Measurements from ENCODE around the gene MACROD2.

MACROD2 gene

DNA sequence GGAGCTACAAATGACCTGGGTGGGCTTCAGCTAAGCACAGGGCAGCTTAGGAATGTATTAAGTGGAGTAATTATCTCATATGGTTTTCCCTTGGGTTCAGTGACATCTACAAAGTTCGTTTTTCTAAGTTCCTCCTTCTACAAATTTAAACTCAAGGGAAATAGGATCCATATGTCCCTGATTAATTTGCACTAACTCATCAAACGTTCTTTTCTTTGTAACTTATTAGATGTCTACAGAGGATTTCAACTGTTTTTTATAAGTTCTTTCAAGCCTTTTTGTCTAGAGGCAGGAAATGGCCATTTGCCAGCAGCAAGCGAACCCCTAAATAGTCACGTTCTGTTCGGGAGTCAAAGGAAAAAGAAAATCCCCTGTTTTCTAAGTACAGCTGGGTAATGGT lies 1517.6 kb downstream of the MACROD2 start (continued):
- TF ChIP-seq, protein P1, sequence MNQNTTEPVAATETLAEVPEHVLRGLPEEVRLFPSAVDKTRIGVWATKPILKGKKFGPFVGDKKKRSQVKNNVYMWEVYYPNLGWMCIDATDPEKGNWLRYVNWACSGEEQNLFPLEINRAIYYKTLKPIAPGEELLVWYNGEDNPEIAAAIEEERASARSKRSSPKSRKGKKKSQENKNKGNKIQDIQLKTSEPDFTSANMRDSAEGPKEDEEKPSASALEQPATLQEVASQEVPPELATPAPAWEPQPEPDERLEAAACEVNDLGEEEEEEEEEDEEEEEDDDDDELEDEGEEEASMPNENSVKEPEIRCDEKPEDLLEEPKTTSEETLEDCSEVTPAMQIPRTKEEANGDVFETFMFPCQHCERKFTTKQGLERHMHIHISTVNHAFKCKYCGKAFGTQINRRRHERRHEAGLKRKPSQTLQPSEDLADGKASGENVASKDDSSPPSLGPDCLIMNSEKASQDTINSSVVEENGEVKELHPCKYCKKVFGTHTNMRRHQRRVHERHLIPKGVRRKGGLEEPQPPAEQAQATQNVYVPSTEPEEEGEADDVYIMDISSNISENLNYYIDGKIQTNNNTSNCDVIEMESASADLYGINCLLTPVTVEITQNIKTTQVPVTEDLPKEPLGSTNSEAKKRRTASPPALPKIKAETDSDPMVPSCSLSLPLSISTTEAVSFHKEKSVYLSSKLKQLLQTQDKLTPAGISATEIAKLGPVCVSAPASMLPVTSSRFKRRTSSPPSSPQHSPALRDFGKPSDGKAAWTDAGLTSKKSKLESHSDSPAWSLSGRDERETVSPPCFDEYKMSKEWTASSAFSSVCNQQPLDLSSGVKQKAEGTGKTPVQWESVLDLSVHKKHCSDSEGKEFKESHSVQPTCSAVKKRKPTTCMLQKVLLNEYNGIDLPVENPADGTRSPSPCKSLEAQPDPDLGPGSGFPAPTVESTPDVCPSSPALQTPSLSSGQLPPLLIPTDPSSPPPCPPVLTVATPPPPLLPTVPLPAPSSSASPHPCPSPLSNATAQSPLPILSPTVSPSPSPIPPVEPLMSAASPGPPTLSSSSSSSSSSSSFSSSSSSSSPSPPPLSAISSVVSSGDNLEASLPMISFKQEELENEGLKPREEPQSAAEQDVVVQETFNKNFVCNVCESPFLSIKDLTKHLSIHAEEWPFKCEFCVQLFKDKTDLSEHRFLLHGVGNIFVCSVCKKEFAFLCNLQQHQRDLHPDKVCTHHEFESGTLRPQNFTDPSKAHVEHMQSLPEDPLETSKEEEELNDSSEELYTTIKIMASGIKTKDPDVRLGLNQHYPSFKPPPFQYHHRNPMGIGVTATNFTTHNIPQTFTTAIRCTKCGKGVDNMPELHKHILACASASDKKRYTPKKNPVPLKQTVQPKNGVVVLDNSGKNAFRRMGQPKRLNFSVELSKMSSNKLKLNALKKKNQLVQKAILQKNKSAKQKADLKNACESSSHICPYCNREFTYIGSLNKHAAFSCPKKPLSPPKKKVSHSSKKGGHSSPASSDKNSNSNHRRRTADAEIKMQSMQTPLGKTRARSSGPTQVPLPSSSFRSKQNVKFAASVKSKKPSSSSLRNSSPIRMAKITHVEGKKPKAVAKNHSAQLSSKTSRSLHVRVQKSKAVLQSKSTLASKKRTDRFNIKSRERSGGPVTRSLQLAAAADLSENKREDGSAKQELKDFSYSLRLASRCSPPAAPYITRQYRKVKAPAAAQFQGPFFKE (tag by site-specific recombination; IDR thresholded peaks at IDR 0.05; ENCODE audit: borderline replicate concordance) = no peak
- TF ChIP-seq ZNF701 (tag by site-specific recombination; IDR thresholded peaks at IDR 0.05) (no peak), YY2 (tag by site-specific recombination; IDR thresholded peaks at IDR 0.05) (no peak), ZFP69B (tag by site-specific recombination; IDR thresholded peaks at IDR 0.05) (no peak), ZNF433 (tag by site-specific recombination; IDR thresholded peaks at IDR 0.05; ENCODE audit: low read depth) (no peak), ZNF114 (tag by site-specific recombination; IDR thresholded peaks at IDR 0.05) (no peak), ZNF777 (tag by site-specific recombination; IDR thresholded peaks at IDR 0.05; ENCODE audit: borderline replicate concordance) (no peak), ZNF621 (tag by site-specific recombination; IDR thresholded peaks at IDR 0.05) (no peak)
- TF ChIP-seq, protein P2, sequence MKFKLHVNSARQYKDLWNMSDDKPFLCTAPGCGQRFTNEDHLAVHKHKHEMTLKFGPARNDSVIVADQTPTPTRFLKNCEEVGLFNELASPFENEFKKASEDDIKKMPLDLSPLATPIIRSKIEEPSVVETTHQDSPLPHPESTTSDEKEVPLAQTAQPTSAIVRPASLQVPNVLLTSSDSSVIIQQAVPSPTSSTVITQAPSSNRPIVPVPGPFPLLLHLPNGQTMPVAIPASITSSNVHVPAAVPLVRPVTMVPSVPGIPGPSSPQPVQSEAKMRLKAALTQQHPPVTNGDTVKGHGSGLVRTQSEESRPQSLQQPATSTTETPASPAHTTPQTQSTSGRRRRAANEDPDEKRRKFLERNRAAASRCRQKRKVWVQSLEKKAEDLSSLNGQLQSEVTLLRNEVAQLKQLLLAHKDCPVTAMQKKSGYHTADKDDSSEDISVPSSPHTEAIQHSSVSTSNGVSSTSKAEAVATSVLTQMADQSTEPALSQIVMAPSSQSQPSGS (tag by site-specific recombination; IDR thresholded peaks at IDR 0.05; ENCODE audit: low read depth) = no peak

DNA sequence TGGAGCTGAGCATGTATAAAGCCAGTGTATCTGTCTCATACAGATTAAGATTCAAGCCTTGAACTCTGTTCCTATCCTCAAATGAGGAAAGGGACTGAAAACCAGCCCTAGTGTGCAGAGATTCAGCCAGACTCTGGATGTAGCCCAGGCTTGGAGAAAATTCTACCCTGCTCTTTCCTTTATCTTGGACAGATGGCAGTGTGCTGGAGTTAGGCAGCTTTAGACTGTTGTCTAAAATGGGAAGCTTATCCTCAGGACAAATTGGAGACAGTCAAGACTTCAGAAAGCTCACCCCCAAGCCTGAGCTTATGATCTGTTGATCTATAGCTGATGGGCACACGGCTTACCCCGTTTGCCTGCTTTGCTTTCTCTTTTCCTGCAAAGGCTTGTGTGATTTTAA lies 1520.4 kb downstream of the MACROD2 start:
- TF ChIP-seq ZNF514 (tag by site-specific recombination; IDR thresholded peaks at IDR 0.05) (no peak), ZNF555 (tag by site-specific recombination; conservative IDR thresholded peaks at IDR 0.05) (no peak), ZNF423 (tag by site-specific recombination; IDR thresholded peaks at IDR 0.05) (no peak), GFI1B (tag by site-specific recombination; IDR thresholded peaks at IDR 0.05) (no peak), ZNF366 (tag by site-specific recombination; conservative IDR thresholded peaks at IDR 0.05) (no peak), ZNF174 (tag by site-specific recombination; IDR thresholded peaks at IDR 0.05) (no peak), KLF1 (tag by site-specific recombination; IDR thresholded peaks at IDR 0.05) (no peak), ZNF23 (tag by site-specific recombination; IDR thresholded peaks at IDR 0.05; ENCODE audit: borderline replicate concordance) (no peak), KLF10 (tag by site-specific recombination; IDR thresholded peaks at IDR 0.05) (no peak), ZNF426 (tag by site-specific recombination; IDR thresholded peaks at IDR 0.05) (no peak), MYNN (tag by site-specific recombination; IDR thresholded peaks at IDR 0.05; ENCODE audit: borderline replicate concordance) (no peak), TCF7L2 (IDR thresholded peaks at IDR 0.05; ENCODE audit: borderline replicate concordance, low read depth, low read length) (no peak), ZNF112 (tag by site-specific recombination; IDR thresholded peaks at IDR 0.05) (no peak), ZBTB48 (tag by site-specific recombination; IDR thresholded peaks at IDR 0.05) (no peak), YY2 (tag by site-specific recombination; IDR thresholded peaks at IDR 0.05) (no peak), ZNF558 (tag by site-specific recombination; IDR thresholded peaks at IDR 0.05) (no peak), ZNF214 (tag by site-specific recombination; IDR thresholded peaks at IDR 0.05; ENCODE audit: borderline replicate concordance) (no peak), ZNF184 (tag by site-specific recombination; IDR thresholded peaks at IDR 0.05) (no peak), ZFHX2 (tag by site-specific recombination; conservative IDR thresholded peaks at IDR 0.05) (no peak)
- TF ChIP-seq, protein P3, sequence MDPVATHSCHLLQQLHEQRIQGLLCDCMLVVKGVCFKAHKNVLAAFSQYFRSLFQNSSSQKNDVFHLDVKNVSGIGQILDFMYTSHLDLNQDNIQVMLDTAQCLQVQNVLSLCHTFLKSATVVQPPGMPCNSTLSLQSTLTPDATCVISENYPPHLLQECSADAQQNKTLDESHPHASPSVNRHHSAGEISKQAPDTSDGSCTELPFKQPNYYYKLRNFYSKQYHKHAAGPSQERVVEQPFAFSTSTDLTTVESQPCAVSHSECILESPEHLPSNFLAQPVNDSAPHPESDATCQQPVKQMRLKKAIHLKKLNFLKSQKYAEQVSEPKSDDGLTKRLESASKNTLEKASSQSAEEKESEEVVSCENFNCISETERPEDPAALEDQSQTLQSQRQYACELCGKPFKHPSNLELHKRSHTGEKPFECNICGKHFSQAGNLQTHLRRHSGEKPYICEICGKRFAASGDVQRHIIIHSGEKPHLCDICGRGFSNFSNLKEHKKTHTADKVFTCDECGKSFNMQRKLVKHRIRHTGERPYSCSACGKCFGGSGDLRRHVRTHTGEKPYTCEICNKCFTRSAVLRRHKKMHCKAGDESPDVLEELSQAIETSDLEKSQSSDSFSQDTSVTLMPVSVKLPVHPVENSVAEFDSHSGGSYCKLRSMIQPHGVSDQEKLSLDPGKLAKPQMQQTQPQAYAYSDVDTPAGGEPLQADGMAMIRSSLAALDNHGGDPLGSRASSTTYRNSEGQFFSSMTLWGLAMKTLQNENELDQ (tag by site-specific recombination; IDR thresholded peaks at IDR 0.05; ENCODE audit: low read depth) = no peak
- no peaks in the 10 kb centered on the region for H3K4me1 ChIP-seq (ENCODE audit: control insufficient read depth, insufficient read depth, low read length)
- H3K27ac ChIP-seq (ENCODE audit: extremely low read depth, low read depth, low read length) = no peak overlapping the region
- POLR2A ChIA-PET = no interaction called here
- no peaks in the 10 kb centered on the region for H3K36me3 ChIP-seq (ENCODE audit: control insufficient read depth in 2 of 2, insufficient read depth in 1 of 2, low read length in 2 of 2)
- CTCF ChIA-PET = no interaction called here
- H3K4me3 ChIP-seq (ENCODE audit: low read depth, low read length) = no peak overlapping the region
- H3K9me3 ChIP-seq (ENCODE audit: control insufficient read depth, insufficient read depth, low read depth, low read length) = no peaks in the 10 kb centered on the region
